Measurements from ENCODE around the gene STYK1. TPM values are rescaled to one million over a fixed set of nuclear protein-coding genes. Genes with fewer than 3 reads are reported as not detected.

Gene STYK1
- total and polyA plus RNA-seq, 4 donors, result 0.03 to 1.3 (median 0.08) TPM; not detected in 1

DNA sequence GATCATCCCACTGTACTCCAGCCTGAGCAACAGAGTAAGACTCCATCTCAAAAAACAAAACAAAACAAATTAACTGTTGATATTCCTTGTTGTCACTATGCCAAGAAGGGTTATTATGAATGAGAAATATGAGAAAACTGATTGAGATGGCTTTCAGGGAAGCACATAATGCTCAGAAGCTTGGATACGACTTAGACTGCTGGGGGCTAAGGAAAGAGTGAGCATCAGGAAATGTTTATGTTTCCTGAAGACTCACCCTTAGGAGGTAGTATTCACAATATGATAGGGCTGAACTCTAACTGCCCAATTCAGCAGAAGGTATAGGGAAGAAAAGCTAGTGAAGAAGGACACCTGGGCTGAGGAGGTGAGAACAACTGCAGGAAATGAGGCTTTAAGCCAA lies 6.3 kb downstream of the STYK1 start:
- H3K36me3 ChIP-seq (ENCODE audit: control insufficient read depth in 4 of 4, insufficient read depth in 3 of 4, low read depth in 1 of 4, low read length in 3 of 4), result no peaks in the 10 kb centered on the region
- H3K4me1 ChIP-seq (ENCODE audit: control insufficient read depth in 4 of 4, insufficient read depth in 4 of 4, low read length in 3 of 4), result peaks cover 0 to 7% (median 2%) of the 10 kb centered on the region in 4 donors
- no peak overlapping the region for H3K9ac ChIP-seq (ENCODE audit: low read depth in 1 of 2, low read length in 2 of 2)
- TF ChIP-seq SP1 (IDR thresholded peaks at IDR 0.05), result no peak
- no peak for TF ChIP-seq TAF1 (conservative IDR thresholded peaks at IDR 0.05)
- no peak for TF ChIP-seq FOXA1 (IDR thresholded peaks at IDR 0.05)
- no peak for TF ChIP-seq HNF4A (conservative IDR thresholded peaks at IDR 0.05)
- WGBS, result 69% methylated on average over 1 of the region's 1 CpG
- no peak overlapping the region for H3K4me3 ChIP-seq (ENCODE audit: low read depth in 1 of 3, low read length in 3 of 3)
- H3K9me3 ChIP-seq (ENCODE audit: control insufficient read depth in 4 of 4, low read length in 3 of 4), result no peaks in the 10 kb centered on the region
- DNase-seq (ENCODE audit: low spot score), result no peak
- H3K27me3 ChIP-seq (ENCODE audit: control insufficient read depth in 4 of 4, insufficient read depth in 4 of 4, low read length in 3 of 4), result peaks cover 0 to 2% (median 0%) of the 10 kb centered on the region in 4 donors
- H3K27ac ChIP-seq (ENCODE audit: low read depth in 1 of 2, low read length in 2 of 2), result no peak overlapping the region

DNA sequence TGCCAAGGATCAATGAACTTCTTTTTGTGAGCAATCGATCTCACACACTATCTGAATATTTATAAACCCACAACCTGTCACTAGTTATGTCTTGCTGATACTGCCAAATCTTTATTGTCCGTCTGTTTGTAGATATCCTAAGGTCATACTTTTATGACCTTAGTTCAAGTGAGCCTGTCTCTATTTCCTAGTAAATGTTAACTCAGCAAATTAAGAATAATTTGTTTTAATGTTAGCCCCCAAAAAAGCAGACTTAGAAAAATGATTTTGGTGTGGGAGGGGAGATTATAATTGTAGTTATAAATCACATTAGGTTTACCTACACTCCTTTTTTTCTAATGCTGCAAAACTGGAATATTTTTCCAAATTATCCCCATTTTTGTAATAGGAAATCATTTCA lies 9.4 kb downstream of the STYK1 start:
- Histone ChIP-seq H3K27ac (ENCODE audit: low read depth in 1 of 2, low read length in 2 of 2) (no peak overlapping the region), H3K4me1 (ENCODE audit: control insufficient read depth in 4 of 4, insufficient read depth in 4 of 4, low read length in 3 of 4) (peaks cover 0 to 7% (median 2%) of the 10 kb centered on the region in 4 donors), H3K27me3 (ENCODE audit: control insufficient read depth in 4 of 4, insufficient read depth in 4 of 4, low read length in 3 of 4) (peaks cover 0 to 2% (median 0%) of the 10 kb centered on the region in 4 donors), H3K4me3 (ENCODE audit: low read depth in 1 of 3, low read length in 3 of 3) (no peak overlapping the region), H3K36me3 (ENCODE audit: control insufficient read depth in 4 of 4, insufficient read depth in 3 of 4, low read depth in 1 of 4, low read length in 3 of 4) (no peaks in the 10 kb centered on the region), H3K9ac (ENCODE audit: low read depth in 1 of 2, low read length in 2 of 2) (no peak overlapping the region), H3K9me3 (ENCODE audit: control insufficient read depth in 4 of 4, low read length in 3 of 4) (no peaks in the 10 kb centered on the region)
- TF ChIP-seq SP1 (IDR thresholded peaks at IDR 0.05) (no peak), YY1 (IDR thresholded peaks at IDR 0.05) (no peak), TAF1 (conservative IDR thresholded peaks at IDR 0.05) (no peak), FOXA1 (IDR thresholded peaks at IDR 0.05) (no peak)
- TF ChIP-seq, protein P1, sequence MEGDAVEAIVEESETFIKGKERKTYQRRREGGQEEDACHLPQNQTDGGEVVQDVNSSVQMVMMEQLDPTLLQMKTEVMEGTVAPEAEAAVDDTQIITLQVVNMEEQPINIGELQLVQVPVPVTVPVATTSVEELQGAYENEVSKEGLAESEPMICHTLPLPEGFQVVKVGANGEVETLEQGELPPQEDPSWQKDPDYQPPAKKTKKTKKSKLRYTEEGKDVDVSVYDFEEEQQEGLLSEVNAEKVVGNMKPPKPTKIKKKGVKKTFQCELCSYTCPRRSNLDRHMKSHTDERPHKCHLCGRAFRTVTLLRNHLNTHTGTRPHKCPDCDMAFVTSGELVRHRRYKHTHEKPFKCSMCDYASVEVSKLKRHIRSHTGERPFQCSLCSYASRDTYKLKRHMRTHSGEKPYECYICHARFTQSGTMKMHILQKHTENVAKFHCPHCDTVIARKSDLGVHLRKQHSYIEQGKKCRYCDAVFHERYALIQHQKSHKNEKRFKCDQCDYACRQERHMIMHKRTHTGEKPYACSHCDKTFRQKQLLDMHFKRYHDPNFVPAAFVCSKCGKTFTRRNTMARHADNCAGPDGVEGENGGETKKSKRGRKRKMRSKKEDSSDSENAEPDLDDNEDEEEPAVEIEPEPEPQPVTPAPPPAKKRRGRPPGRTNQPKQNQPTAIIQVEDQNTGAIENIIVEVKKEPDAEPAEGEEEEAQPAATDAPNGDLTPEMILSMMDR (IDR thresholded peaks at IDR 0.05; ENCODE audit: low read depth, low read length, missing input control), result no peak
- 64% methylated on average over 2 of the region's 2 CpGs for WGBS
- no peak for DNase-seq (ENCODE audit: low spot score)

DNA sequence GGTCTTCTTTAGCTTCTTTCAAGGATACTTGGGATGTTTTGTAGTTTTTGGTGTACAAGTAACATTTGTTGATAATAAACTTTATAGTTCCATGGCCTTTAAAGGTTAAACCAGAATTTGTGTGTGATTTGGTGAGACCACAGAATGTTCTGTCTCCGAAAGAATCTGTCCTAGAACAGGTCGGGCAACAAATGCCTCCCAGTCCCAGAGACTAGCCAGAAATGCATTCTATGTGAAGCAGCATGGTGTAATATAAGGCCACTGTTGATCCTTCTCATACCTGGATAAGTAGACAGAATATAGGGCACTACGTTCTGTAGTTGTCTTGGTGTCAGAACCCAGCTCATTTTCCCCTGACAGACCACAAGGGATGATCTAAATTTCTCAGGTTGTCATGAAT lies 10.0 kb downstream of the STYK1 start:
- Histone ChIP-seq H3K27me3 (ENCODE audit: control insufficient read depth in 4 of 4, insufficient read depth in 4 of 4, low read length in 3 of 4) (peaks cover 0 to 2% (median 0%) of the 10 kb centered on the region in 4 donors), H3K9ac (ENCODE audit: low read depth in 1 of 2, low read length in 2 of 2) (no peak overlapping the region), H3K4me1 (ENCODE audit: control insufficient read depth in 4 of 4, insufficient read depth in 4 of 4, low read length in 3 of 4) (peaks cover 0 to 7% (median 2%) of the 10 kb centered on the region in 4 donors), H3K4me3 (ENCODE audit: low read depth in 1 of 3, low read length in 3 of 3) (no peak overlapping the region), H3K27ac (ENCODE audit: low read depth in 1 of 2, low read length in 2 of 2) (no peak overlapping the region), H3K9me3 (ENCODE audit: control insufficient read depth in 4 of 4, low read length in 3 of 4) (no peaks in the 10 kb centered on the region), H3K36me3 (ENCODE audit: control insufficient read depth in 4 of 4, insufficient read depth in 3 of 4, low read depth in 1 of 4, low read length in 3 of 4) (no peaks in the 10 kb centered on the region)
- TF ChIP-seq, protein P2, sequence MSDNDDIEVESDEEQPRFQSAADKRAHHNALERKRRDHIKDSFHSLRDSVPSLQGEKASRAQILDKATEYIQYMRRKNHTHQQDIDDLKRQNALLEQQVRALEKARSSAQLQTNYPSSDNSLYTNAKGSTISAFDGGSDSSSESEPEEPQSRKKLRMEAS (IDR thresholded peaks at IDR 0.05), result no peak
- TF ChIP-seq SP1 (IDR thresholded peaks at IDR 0.05) (no peak), FOXA1 (IDR thresholded peaks at IDR 0.05) (no peak), RAD21 (IDR thresholded peaks at IDR 0.05) (no peak), HNF4G (IDR thresholded peaks at IDR 0.05) (no peak), FOXA2 (IDR thresholded peaks at IDR 0.05) (no peak), HNF4A (conservative IDR thresholded peaks at IDR 0.05) (no peak), JUND (IDR thresholded peaks at IDR 0.05) (no peak), YY1 (IDR thresholded peaks at IDR 0.05) (no peak), TAF1 (conservative IDR thresholded peaks at IDR 0.05) (no peak), EGR1 (IDR thresholded peaks at IDR 0.05; ENCODE audit: low read depth in 2 of 2) (no peak), GABPA (IDR thresholded peaks at IDR 0.05 in 1 of 2, conservative IDR thresholded peaks at IDR 0.05 in 1 of 2) (no peak)
- TF ChIP-seq, protein P3, sequence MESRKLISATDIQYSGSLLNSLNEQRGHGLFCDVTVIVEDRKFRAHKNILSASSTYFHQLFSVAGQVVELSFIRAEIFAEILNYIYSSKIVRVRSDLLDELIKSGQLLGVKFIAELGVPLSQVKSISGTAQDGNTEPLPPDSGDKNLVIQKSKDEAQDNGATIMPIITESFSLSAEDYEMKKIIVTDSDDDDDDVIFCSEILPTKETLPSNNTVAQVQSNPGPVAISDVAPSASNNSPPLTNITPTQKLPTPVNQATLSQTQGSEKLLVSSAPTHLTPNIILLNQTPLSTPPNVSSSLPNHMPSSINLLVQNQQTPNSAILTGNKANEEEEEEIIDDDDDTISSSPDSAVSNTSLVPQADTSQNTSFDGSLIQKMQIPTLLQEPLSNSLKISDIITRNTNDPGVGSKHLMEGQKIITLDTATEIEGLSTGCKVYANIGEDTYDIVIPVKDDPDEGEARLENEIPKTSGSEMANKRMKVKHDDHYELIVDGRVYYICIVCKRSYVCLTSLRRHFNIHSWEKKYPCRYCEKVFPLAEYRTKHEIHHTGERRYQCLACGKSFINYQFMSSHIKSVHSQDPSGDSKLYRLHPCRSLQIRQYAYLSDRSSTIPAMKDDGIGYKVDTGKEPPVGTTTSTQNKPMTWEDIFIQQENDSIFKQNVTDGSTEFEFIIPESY (IDR thresholded peaks at IDR 0.05), result no peak
- TF ChIP-seq, protein P4, sequence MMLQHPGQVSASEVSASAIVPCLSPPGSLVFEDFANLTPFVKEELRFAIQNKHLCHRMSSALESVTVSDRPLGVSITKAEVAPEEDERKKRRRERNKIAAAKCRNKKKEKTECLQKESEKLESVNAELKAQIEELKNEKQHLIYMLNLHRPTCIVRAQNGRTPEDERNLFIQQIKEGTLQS (IDR thresholded peaks at IDR 0.05), result no peak
- TF ChIP-seq, protein P1 (IDR thresholded peaks at IDR 0.05; ENCODE audit: low read depth, low read length, missing input control), result no peak
- DNase-seq (ENCODE audit: low spot score), result no peak
- 83% methylated on average over 3 of the region's 3 CpGs for WGBS

All from liver (tissue), 9 donors.